Measurements from ENCODE around the gene TCEANC2.

DNA sequence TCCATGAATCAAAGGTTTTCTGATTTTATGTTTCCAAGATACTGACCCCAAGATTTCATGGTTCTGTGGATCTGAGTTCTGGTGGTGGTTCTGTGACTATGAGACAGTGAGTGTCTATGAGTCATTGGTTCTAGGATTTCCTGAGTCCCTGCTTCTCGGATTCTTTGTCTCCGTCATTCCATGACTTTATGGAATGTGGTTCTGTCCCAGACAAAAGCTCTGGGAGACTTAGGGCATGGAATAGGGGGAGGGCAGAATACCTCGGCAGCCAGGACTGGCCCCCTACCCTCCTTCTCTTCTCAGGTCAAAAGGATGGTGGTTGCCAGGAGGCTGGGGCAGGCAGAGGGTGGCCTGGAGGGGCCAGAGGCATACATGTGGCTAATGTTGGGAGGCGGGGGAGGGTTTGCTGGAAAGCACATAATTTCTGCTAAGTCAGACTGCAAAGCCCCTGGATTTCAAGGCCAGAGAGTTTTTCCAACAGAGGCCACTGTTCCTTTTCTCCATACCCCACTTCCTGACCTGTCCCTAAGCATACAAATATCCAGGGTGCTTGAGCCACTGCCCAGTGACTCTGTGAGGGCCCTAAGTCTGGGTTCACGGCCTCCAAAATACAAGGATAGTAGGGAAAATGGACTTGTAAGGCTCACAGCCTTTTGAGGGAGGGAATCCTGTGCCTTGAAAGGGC is 82.2 kb downstream of the TCEANC2 start:
- TF ChIP-seq FOXA1 (IDR thresholded peaks at IDR 0.05) (no peak), HNF4A (conservative IDR thresholded peaks at IDR 0.05) (no peak), YY1 (IDR thresholded peaks at IDR 0.05) (no peak), JUND (IDR thresholded peaks at IDR 0.05) (no peak)
- TF ChIP-seq, protein P1, sequence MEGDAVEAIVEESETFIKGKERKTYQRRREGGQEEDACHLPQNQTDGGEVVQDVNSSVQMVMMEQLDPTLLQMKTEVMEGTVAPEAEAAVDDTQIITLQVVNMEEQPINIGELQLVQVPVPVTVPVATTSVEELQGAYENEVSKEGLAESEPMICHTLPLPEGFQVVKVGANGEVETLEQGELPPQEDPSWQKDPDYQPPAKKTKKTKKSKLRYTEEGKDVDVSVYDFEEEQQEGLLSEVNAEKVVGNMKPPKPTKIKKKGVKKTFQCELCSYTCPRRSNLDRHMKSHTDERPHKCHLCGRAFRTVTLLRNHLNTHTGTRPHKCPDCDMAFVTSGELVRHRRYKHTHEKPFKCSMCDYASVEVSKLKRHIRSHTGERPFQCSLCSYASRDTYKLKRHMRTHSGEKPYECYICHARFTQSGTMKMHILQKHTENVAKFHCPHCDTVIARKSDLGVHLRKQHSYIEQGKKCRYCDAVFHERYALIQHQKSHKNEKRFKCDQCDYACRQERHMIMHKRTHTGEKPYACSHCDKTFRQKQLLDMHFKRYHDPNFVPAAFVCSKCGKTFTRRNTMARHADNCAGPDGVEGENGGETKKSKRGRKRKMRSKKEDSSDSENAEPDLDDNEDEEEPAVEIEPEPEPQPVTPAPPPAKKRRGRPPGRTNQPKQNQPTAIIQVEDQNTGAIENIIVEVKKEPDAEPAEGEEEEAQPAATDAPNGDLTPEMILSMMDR (IDR thresholded peaks at IDR 0.05; ENCODE audit: low read depth, low read length, missing input control), result no peak
- TF ChIP-seq, protein P2, sequence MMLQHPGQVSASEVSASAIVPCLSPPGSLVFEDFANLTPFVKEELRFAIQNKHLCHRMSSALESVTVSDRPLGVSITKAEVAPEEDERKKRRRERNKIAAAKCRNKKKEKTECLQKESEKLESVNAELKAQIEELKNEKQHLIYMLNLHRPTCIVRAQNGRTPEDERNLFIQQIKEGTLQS (IDR thresholded peaks at IDR 0.05), result no peak
